ENCODE results near the gene R3HDM4. TPM values are rescaled to one million over a fixed set of nuclear protein-coding genes. Genes with fewer than 3 reads are reported as not detected.

The R3HDM4 gene
- total and polyA plus RNA-seq, 9 of the 15 experiments (the other 6 are each of a cell fraction or from before 2014, with no cell fraction given) = 3.2 to 154 (median 59.0) TPM

- peak; percentile 46 for ATAC-seq
- FAIRE-seq = no peak
- peaks cover 47% of the 10 kb centered on the region for H3K79me2 ChIP-seq (ENCODE audit: control insufficient read depth, insufficient read depth, low read length)
- ChIA-PET POLR2A (no interaction called here), CTCF (ENCODE audit: low intra/inter-chr PET ratio) (no interaction called here)
- H3K9ac ChIP-seq (ENCODE audit: insufficient read depth in 1 of 2, low read depth in 2 of 2, low read length in 2 of 2) = peak overlapping the region in 1 of 2 experiments; percentile 61; a peak in 2 of 4 replicates
- no peak overlapping the region for H2AFZ ChIP-seq (ENCODE audit: low read depth, low read length)
- peaks cover 64% of the 10 kb centered on the region; the same call in 2 of the 3 replicates for H3K36me3 ChIP-seq (ENCODE audit: control insufficient read depth, insufficient read depth, low read length)
- H3K27ac ChIP-seq (ENCODE audit: extremely low read depth, low read depth, low read length) = no peak overlapping the region; the same call in 2 of the 3 replicates
- no TSS peak for BruUV-seq (replicated peaks)
- 44% methylated on average over 15 of the region's 15 CpGs for WGBS (ENCODE audit: insufficient coverage, low coverage, missing lambda C conversion rate)
- intact Hi-C loops (cut with micrococcal nuclease) (no loop called here), in situ Hi-C loops (cut with MboI) (no loop called here)
- H3K9me3 ChIP-seq (replicated peaks; ENCODE audit: control insufficient read depth, insufficient read depth, low read depth, low read length) = no peaks in the 10 kb centered on the region
- H3K4me2 ChIP-seq (ENCODE audit: insufficient read depth, low read length) = peak overlapping the region; percentile 24; the same call in 1 of the 2 replicates
- no peak overlapping the region for H3K4me3 ChIP-seq
- DNase-seq (ENCODE audit: extremely low read depth in 1 of 4, low spot score in 3 of 4) = no peak
- peaks cover 5% of the 10 kb centered on the region for H3K9me1 ChIP-seq (ENCODE audit: control insufficient read depth, insufficient read depth, low read length)
- peaks cover 12% of the 10 kb centered on the region for H4K20me1 ChIP-seq (replicated peaks; ENCODE audit: control insufficient read depth, insufficient read depth, low read length)
- H3K27me3 ChIP-seq (ENCODE audit: control insufficient read depth in 2 of 2, insufficient read depth in 2 of 2, low read length in 2 of 2) = no peaks in the 10 kb centered on the region
- H3K4me1 ChIP-seq (replicated peaks in 1 of 2; ENCODE audit: control insufficient read depth in 2 of 2, insufficient read depth in 2 of 2, low read length in 2 of 2) = peaks cover 37 to 77% of the 10 kb centered on the region in 2 experiments
- TF ChIP-seq POLR2G (IDR thresholded peaks at IDR 0.05; ENCODE audit: low read depth, low read length) (peak; percentile 83), RBFOX2 (IDR thresholded peaks at IDR 0.05; ENCODE audit: low read depth, low read length) (peak; percentile 49), USF1 (CRISPR knock-in tag; IDR thresholded peaks at IDR 0.05) (0 out of 2 replicates have a peak, but pooled peaks have one; percentile 12), SP1 (CRISPR knock-in tag; IDR thresholded peaks at IDR 0.05) (peak; percentile 33; the same call in 1 of the 2 replicates), RBM22 (IDR thresholded peaks at IDR 0.05; ENCODE audit: low read depth, low read length, poor library complexity, severe bottlenecking) (peak; percentile 25), FOXM1 (IDR thresholded peaks at IDR 0.05; ENCODE audit: low read depth) (no peak), FOXM1 (CRISPR knock-in tag; IDR thresholded peaks at IDR 0.05; ENCODE audit: low read depth) (0 out of 2 replicates have a peak, but pooled peaks have one; percentile 47), POLR2A (conservative IDR thresholded peaks at IDR 0.05) (peak; percentile 42; the same call in 1 of the 2 replicates), ZBTB26 (CRISPR knock-in tag; IDR thresholded peaks at IDR 0.05) (no peak), REST (IDR thresholded peaks at IDR 0.05; ENCODE audit: borderline replicate concordance) (no peak), REST (CRISPR knock-in tag; IDR thresholded peaks at IDR 0.05; ENCODE audit: low read depth) (0 out of 2 replicates have a peak, but pooled peaks have one; percentile 28), MCM2 (IDR thresholded peaks at IDR 0.05; ENCODE audit: low read depth) (no peak), SREBF2 (CRISPR knock-in tag; IDR thresholded peaks at IDR 0.05) (no peak), CBFB (CRISPR knock-in tag; IDR thresholded peaks at IDR 0.05) (peak; percentile 53; the same call in 1 of the 2 replicates)
These were observed 13.0 kb downstream of the R3HDM4 start for GRCh38 chr19:900043-900301.

Measured in K562 (cell line).